GM12878 (cell line): ENCODE measurements around the gene ZNF396. TPM values are rescaled to one million over a fixed set of nuclear protein-coding genes. Genes with fewer than 3 reads are reported as not detected.

Experiments used
- ATAC-seq: fragments of 200-7000 bp; cut with Tn5 transposase; 3 replicates; pipeline ENCODE4 v1.9.1; 2020; ENCODE audit warnings: mild to moderate bottlenecking, moderate library complexity
- BruUV-seq: library from RNA; stranded (reverse); fragments of 400-500 nt; replicated peaks from 2 replicates; lab custom pipeline; 2021; lab: Mats Ljungman, UMichigan
- CTCF ChIA-PET: fragments of 300-600 bp; sonication (Branson Sonifier 250); formaldehyde crosslinking; extraction: SDS; loops from one replicate; lab custom pipeline; 2021; ENCODE audit warnings: inconsistent platforms; lab: Yijun Ruan, JAX
- POLR2A ChIA-PET: fragments of 350-600 bp; formaldehyde crosslinking; extraction: SDS; loops from one replicate; lab custom pipeline; 2021; ENCODE audit warnings: inconsistent platforms; lab: Charles Lee
- RAD21 ChIA-PET: fragments of 300-600 bp; sonication (Branson Sonifier 250); formaldehyde crosslinking; loops from one replicate; lab custom pipeline; 2023; ENCODE audit warnings: antibody characterized with exemption; ENCODE audit not compliant: unreplicated experiment; lab: Charles Lee
- SMC1A ChIA-PET: fragments of 300-600 bp; sonication (Branson Sonifier 250); formaldehyde crosslinking; loops from one replicate; lab custom pipeline; 2023; ENCODE audit not compliant: unreplicated experiment, uncharacterized antibody; lab: Charles Lee
- DNase-seq: peaks from one replicate; pipeline ENCODE4 v3.0.0-alpha.2; 2011; ENCODE audit warnings: low read depth, low spot score
- FAIRE-seq: peaks from 3 replicates; lab custom pipeline; 2011; peaks lifted over from hg19 to GRCh38; lab: Jason Lieb, UNC
- H2AFZ ChIP-seq: 2 replicates; pipeline ENCODE4 v1.6.0; 2011; ENCODE audit warnings: low read depth, low read length, control low read depth; ENCODE audit not compliant: control insufficient read depth
- H3K27ac ChIP-seq: 2 replicates; pipeline ENCODE4 v1.5.1; 2011; ENCODE audit warnings: control low read depth; ENCODE audit not compliant: control insufficient read depth, insufficient read depth
- H3K27me3 ChIP-seq, 2 experiments: replicated peaks in 1 of 2; 2 replicates each; pipeline versions ENCODE4 v1.6.0 to v1.6.1; 2011; ENCODE audit warnings: low read length in 1 of 2; ENCODE audit not compliant: control insufficient read depth in 2 of 2, insufficient read depth in 2 of 2
- H3K36me3 ChIP-seq, 2 experiments: 2 replicates each; pipeline ENCODE4 v1.5.1; 2011; ENCODE audit warnings: low read length in 1 of 2; ENCODE audit not compliant: control insufficient read depth in 2 of 2, insufficient read depth in 2 of 2
- H3K4me1 ChIP-seq: 2 replicates; pipeline ENCODE4 v1.6.1; 2011; ENCODE audit warnings: mild to moderate bottlenecking, low read length, moderate library complexity, mixed read lengths; ENCODE audit not compliant: control insufficient read depth, insufficient read depth
- H3K4me2 ChIP-seq: 2 replicates; pipeline ENCODE4 v1.6.0; 2011; ENCODE audit warnings: control low read depth; ENCODE audit not compliant: control insufficient read depth, insufficient read depth
- H3K4me3 ChIP-seq: fragments of 200-600 bp; sonication (generic); 2 replicates; pipeline ENCODE4 v1.5.1; 2016
- H3K79me2 ChIP-seq: 2 replicates; pipeline ENCODE4 v1.6.0; 2011; ENCODE audit warnings: low read length; ENCODE audit not compliant: control insufficient read depth, insufficient read depth
- H3K9ac ChIP-seq: 2 replicates; pipeline ENCODE4 v1.8.0; 2011; ENCODE audit warnings: low read length, control low read depth, mixed read lengths; ENCODE audit not compliant: control insufficient read depth, insufficient read depth
- H3K9me3 ChIP-seq: replicated peaks from 3 replicates; pipeline ENCODE4 v1.5.1; 2011; ENCODE audit warnings: mild to moderate bottlenecking, low read length; ENCODE audit not compliant: control insufficient read depth, insufficient read depth
- H4K20me1 ChIP-seq: 2 replicates; pipeline ENCODE4 v1.6.0; 2011; ENCODE audit not compliant: control insufficient read depth, insufficient read depth
- BACH1 ChIP-seq: fragments of 450-650 bp; IDR thresholded peaks from 2 replicates; pipeline ENCODE4 v1.6.1; 2017; ENCODE audit warnings: mild to moderate bottlenecking, borderline replicate concordance
- HSF1 ChIP-seq: fragments of 150-350 bp; IDR thresholded peaks from 2 replicates; pipeline ENCODE4 v1.6.1; 2014; ENCODE audit warnings: mild to moderate bottlenecking, low read depth, low read length
- MXI1 ChIP-seq: fragments of 150-350 bp; IDR thresholded peaks from 2 replicates; pipeline ENCODE4 v1.6.1; 2011; ENCODE audit warnings: low read depth, mild to moderate bottlenecking, inconsistent platforms, low read length, improper control_type of control experiment
- NFXL1 ChIP-seq: fragments of 450-650 bp; IDR thresholded peaks from 2 replicates; pipeline ENCODE4 v1.6.1; 2017; ENCODE audit warnings: antibody characterized with exemption, mild to moderate bottlenecking, borderline replicate concordance
- NR2C1 ChIP-seq: fragments of 450-650 bp; IDR thresholded peaks from 2 replicates; pipeline ENCODE4 v1.6.1; 2017; ENCODE audit warnings: antibody characterized with exemption, mild to moderate bottlenecking, moderate library complexity
- POLR2AphosphoS2 ChIP-seq: IDR thresholded peaks from 2 replicates; pipeline ENCODE4 v1.6.1; 2011; ENCODE audit warnings: low read depth, mild to moderate bottlenecking, low read length, improper control_type of control experiment, moderate library complexity
- POU2F2 ChIP-seq: IDR thresholded peaks from 3 replicates; pipeline ENCODE4 v1.6.1; 2011; ENCODE audit warnings: low read depth, mild to moderate bottlenecking, low read length, borderline replicate concordance
- REST ChIP-seq: IDR thresholded peaks from 2 replicates; pipeline ENCODE4 v1.6.1; 2012; ENCODE audit warnings: mild to moderate bottlenecking, low read depth, low read length
- SIN3A ChIP-seq: IDR thresholded peaks from 2 replicates; pipeline ENCODE4 v1.6.1; 2012; ENCODE audit warnings: low read depth, low read length, improper control_type of control experiment
- SMARCA5 ChIP-seq: fragments of 450-650 bp; IDR thresholded peaks from 2 replicates; pipeline ENCODE4 v1.6.1; 2017; ENCODE audit warnings: mild to moderate bottlenecking
- STAT1 ChIP-seq: fragments of 450-650 bp; conservative IDR thresholded peaks from 2 replicates; pipeline ENCODE4 v1.6.1; 2014; ENCODE audit warnings: antibody characterized with exemption, mild to moderate bottlenecking
- ZNF622 ChIP-seq: fragments of 450-650 bp; IDR thresholded peaks from 2 replicates; pipeline ENCODE4 v1.6.1; 2017; ENCODE audit warnings: mild to moderate bottlenecking, inconsistent platforms
- ZZZ3 ChIP-seq: IDR thresholded peaks from 2 replicates; pipeline ENCODE4 v1.6.1; 2011; ENCODE audit warnings: low read depth; ENCODE audit not compliant: control insufficient read depth, insufficient read length
- WGBS: methylation state at CpG from one replicate; pipeline ENCODE4 v1.1.6; 2016; ENCODE audit warnings: low lambda C conversion rate; ENCODE audit not compliant: insufficient replicate concordance, insufficient coverage; ENCODE audit errors: missing lambda C conversion rate; 5-methylcytosine and 5-hydroxymethylcytosine counted together
- in situ Hi-C: fragments of 300-500 bp; cut with MboI; formaldehyde crosslinking; loops from 9 replicates; pipeline ENCODE4 v1.14.3; 2018; ENCODE audit warnings: mixed read lengths
- intact Hi-C: fragments of 100-400 bp; cut with micrococcal nuclease; formaldehyde crosslinking; loops from one replicate; pipeline ENCODE4 v1.14.2; 2022; ENCODE audit not compliant: unreplicated experiment
- polyA plus RNA-seq, 11 experiments: library from polyadenylated mRNA; depleted of rRNA in 4 of 11; unstranded in 6 of 11; stranded (reverse) in 5 of 11; fragments of >200 nt; fragmentation: Nextera tagmentation in 4 of 11; fragmentation: Illumina TruSeq in 1 of 11; extraction: Ambion mirVana in 4 of 11; extraction: Trizol in 1 of 11; gene quantifications; 1 replicate in 1 of 11; 2 replicates in 10 of 11; pipeline versions ENCODE4 v1.2.1 to v1.2.3, GENCODE V29; 2011 to 2016; ENCODE audit warnings: inconsistent platforms in 2 of 11, missing spikeins in 2 of 11, low read depth in 1 of 11
- total RNA-seq, 4 experiments: library from RNA; depleted of rRNA in 3 of 4; stranded (reverse); fragments of >200 nt in 3 of 4; fragmentation: Illumina TruSeq in 1 of 4; extraction: Trizol in 1 of 4; gene quantifications; 2 replicates each; pipeline versions ENCODE4 v1.2.1 to v1.2.3, GENCODE V29; 2013 to 2021

The ZNF396 gene
- total and polyA plus RNA-seq, 10 of the 15 experiments (the other 5 are each of a cell fraction or from before 2014, with no cell fraction given): 0.14 to 0.79 (median 0.47) TPM

- no peak overlapping the region for H3K27ac ChIP-seq
- CTCF ChIA-PET: interaction anchor here (1.7 to 1.9 kb wide), 2 partner anchors 23 to 137 kb away, joined by 6 to 7 read pairs; no protein-coding TSS in a partner anchor
These were observed 8.5 kb downstream of the ZNF396 start for GRCh38 chr18:35368595-35368994.

More at GRCh38 chr18:35368595-35368994, 8.5 kb downstream of the ZNF396 start:
- WGBS: 76% methylated on average over 6 of the region's 6 CpGs
- no peak for TF ChIP-seq NFXL1
- no peak for TF ChIP-seq ZNF622
- TF ChIP-seq POLR2AphosphoS2: no peak
- no peak for TF ChIP-seq SMARCA5
- TF ChIP-seq STAT1: no peak
- no peak for TF ChIP-seq BACH1
- TF ChIP-seq ZZZ3: no peak
- TF ChIP-seq HSF1: no peak
- TF ChIP-seq NR2C1: no peak
- no peak for TF ChIP-seq POU2F2
- no peak for TF ChIP-seq SIN3A
- TF ChIP-seq MXI1: no peak
- no peak for TF ChIP-seq REST
- TF ChIP-seq, all 136 proteins: peak for 0
- no peak overlapping the region for H3K4me3 ChIP-seq
- no peak overlapping the region for H2AFZ ChIP-seq
- FAIRE-seq (no peak), ATAC-seq (no peak), DNase-seq (no peak)
- no peaks in the 10 kb centered on the region for H4K20me1 ChIP-seq
- BruUV-seq: no TSS peak
- ChIA-PET RAD21 (interaction anchor here (0.8 kb wide), 1 partner anchor 23 kb away, joined by 3 read pairs; no protein-coding TSS in a partner anchor), POLR2A (no interaction called here), SMC1A (interaction anchor here (0.5 to 1.6 kb wide), 2 partner anchors 18 to 193 kb away, joined by 3 to 4 read pairs; no protein-coding TSS in a partner anchor)
- H3K9ac ChIP-seq: no peak overlapping the region
- H3K4me1 ChIP-seq: no peaks in the 10 kb centered on the region
- no peaks in the 10 kb centered on the region for H3K27me3 ChIP-seq
- intact Hi-C loops (no loop called here), in situ Hi-C loops (no loop called here)
- H3K79me2 ChIP-seq: no peaks in the 10 kb centered on the region
- no peaks in the 10 kb centered on the region for H3K9me3 ChIP-seq
- no peak overlapping the region for H3K4me2 ChIP-seq
- H3K36me3 ChIP-seq: no peaks in the 10 kb centered on the region
